Measurements from ENCODE around the gene L3MBTL1. TPM values are rescaled to one million over a fixed set of nuclear protein-coding genes. Genes with fewer than 3 reads are reported as not detected.
A peak's percentile ranks its signal among the peaks of the same experiment; 100 is the strongest.

The L3MBTL1 gene
- total RNA-seq, 1 experiment from 2014 or later = 21.6 TPM

DNA sequence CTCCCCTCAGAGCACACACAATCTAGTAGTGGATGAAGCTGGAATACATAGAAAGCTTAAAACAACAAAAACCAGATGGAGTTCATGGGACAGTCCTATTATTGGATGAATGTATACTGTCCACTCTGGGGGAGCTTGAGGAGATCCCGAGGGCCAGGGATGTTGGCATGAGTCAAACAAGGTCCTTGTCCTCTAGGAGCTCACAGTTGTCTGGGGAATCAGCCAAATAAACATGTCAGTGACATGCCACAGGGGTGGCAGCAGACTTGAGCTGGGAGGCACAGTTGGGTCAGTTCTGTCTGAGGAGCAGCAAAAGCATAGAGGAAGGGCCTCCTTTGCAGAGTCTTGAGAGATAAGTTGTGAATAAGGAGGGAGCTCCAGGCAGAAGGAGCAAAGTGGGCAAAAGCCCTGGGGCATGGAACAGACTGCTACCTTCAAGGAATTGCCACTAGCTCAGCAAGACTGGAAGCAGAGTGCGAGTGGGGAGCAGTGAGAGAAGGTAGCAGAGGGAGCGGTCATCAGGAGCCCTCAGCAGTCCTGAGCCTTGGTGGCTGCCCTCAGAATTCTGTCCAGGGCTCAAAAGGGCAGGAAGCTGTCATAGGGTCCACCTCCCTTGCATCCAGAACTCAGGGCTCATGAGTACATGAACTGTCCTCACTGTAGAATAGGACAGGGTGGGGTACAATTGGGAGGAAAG lies 22.1 kb downstream of the L3MBTL1 start:
- Histone ChIP-seq H2AFZ (ENCODE audit: low read depth, low read length, poor library complexity, severe bottlenecking) (no peak overlapping the region), H3K4me2 (ENCODE audit: low read length) (no peak overlapping the region), H4K20me1 (ENCODE audit: insufficient read depth) (no peaks in the 10 kb centered on the region), H3K9me2 (ENCODE audit: insufficient read depth) (no peaks in the 10 kb centered on the region), H3K27ac (ENCODE audit: low read depth, low read length) (no peak overlapping the region), H3K9ac (ENCODE audit: low read length) (no peak overlapping the region), H3K4me1 (ENCODE audit: control insufficient read depth in 1 of 2, insufficient read depth in 2 of 2, low read length in 2 of 2) (no peaks in the 10 kb centered on the region), H3K27me3 (ENCODE audit: insufficient read depth, low read length) (no peaks in the 10 kb centered on the region), H3K79me2 (ENCODE audit: insufficient read depth, low read length) (no peaks in the 10 kb centered on the region), H3K9me3 (ENCODE audit: control insufficient read depth in 1 of 2, insufficient read depth in 1 of 2, low read depth in 1 of 2, low read length in 2 of 2) (no peaks in the 10 kb centered on the region), H3K4me3 (replicated peaks in 1 of 2; ENCODE audit: low read depth in 1 of 2, low read length in 2 of 2) (no peak overlapping the region), H3K36me3 (ENCODE audit: control insufficient read depth in 1 of 2, insufficient read depth in 2 of 2, low read length in 2 of 2) (no peaks in the 10 kb centered on the region)
- ChIA-PET CTCF (interaction anchor here (1.1 to 2.9 kb wide), 3 partner anchors 9 to 21 kb away, joined by 3 to 9 read pairs (median 4); no protein-coding TSS in a partner anchor), POLR2A (no interaction called here), RAD21 (ENCODE audit: low non-redundant PET in 1 of 2, low total read pairs in 2 of 2, uncharacterized antibody in 2 of 2, unreplicated experiment in 2 of 2) (interaction anchor here in 1 of 2 experiments (0.7 kb wide), 1 partner anchor 9 kb away, joined by 3 read pairs; no protein-coding TSS in a partner anchor)
- DNase-seq (ENCODE audit: low read depth, low spot score) (no peak), ATAC-seq (no peak)
- TF ChIP-seq CBX3 (IDR thresholded peaks at IDR 0.05; ENCODE audit: low read depth) (no peak), CEBPB (IDR thresholded peaks at IDR 0.05; ENCODE audit: low read depth) (no peak)
- no TSS peak for BruUV-seq (replicated peaks)
- intact Hi-C loops (cut with micrococcal nuclease) = loop anchor here (10.0 kb wide), 1 partner anchor 665 kb away; no protein-coding TSS in a partner anchor

DNA sequence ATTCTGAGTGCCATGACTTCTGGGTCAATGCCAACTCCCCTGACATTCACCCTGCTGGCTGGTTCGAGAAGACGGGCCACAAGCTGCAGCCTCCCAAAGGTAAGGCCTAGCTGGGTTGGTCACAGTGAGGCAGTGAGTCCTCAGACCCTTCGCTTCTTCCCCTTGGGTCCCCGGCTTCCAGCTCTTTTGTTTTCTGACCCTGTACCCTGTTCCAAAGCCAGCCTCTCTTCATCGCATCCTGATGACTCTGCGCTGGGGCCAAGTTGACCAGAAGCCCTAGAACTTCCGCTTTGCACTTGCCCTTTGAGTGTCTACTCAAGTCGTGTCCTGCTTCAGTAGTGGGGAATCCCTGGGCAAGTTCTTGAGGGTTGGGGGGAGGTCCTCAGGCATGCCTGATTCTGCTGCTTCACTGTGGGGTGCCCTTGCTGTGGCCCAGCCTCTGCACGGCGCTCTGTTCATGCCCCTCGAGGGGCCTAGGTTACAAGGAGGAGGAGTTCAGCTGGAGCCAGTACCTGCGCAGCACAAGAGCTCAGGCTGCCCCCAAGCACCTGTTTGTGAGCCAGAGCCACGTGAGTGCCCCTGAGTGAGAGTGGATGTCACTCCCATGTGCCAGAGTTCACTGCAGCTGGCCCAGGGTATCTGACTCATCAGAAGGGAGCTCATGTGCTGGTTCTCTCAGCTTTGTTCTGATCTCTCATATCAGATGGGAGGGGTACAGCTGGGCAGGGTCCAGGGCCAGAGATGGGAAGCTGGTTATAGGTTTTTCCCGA lies 23.0 kb downstream of the L3MBTL1 start:
- Histone ChIP-seq H3K27ac (ENCODE audit: low read depth, low read length) (no peak overlapping the region), H3K9ac (ENCODE audit: low read length) (no peak overlapping the region), H2AFZ (ENCODE audit: low read depth, low read length, poor library complexity, severe bottlenecking) (no peak overlapping the region), H3K4me1 (ENCODE audit: control insufficient read depth in 1 of 2, insufficient read depth in 2 of 2, low read length in 2 of 2) (no peaks in the 10 kb centered on the region), H3K9me2 (ENCODE audit: insufficient read depth) (no peaks in the 10 kb centered on the region), H4K20me1 (ENCODE audit: insufficient read depth) (no peaks in the 10 kb centered on the region), H3K4me2 (ENCODE audit: low read length) (no peak overlapping the region), H3K9me3 (ENCODE audit: control insufficient read depth in 1 of 2, insufficient read depth in 1 of 2, low read depth in 1 of 2, low read length in 2 of 2) (no peaks in the 10 kb centered on the region), H3K4me3 (replicated peaks in 1 of 2; ENCODE audit: low read depth in 1 of 2, low read length in 2 of 2) (no peak overlapping the region), H3K36me3 (ENCODE audit: control insufficient read depth in 1 of 2, insufficient read depth in 2 of 2, low read length in 2 of 2) (peaks cover 0 to 4% of the 10 kb centered on the region in 2 experiments; a peak in 1 of 4 replicates), H3K79me2 (ENCODE audit: insufficient read depth, low read length) (no peaks in the 10 kb centered on the region), H3K27me3 (ENCODE audit: insufficient read depth, low read length) (no peaks in the 10 kb centered on the region)
- peak; percentile 42; the same call in 1 of the 2 replicates for ATAC-seq
- no peak for DNase-seq (ENCODE audit: low read depth, low spot score)
- ChIA-PET POLR2A (no interaction called here), CTCF (interaction anchor here (1.9 to 2.9 kb wide), 2 partner anchors 8 to 16 kb away, joined by 4 to 9 read pairs; no protein-coding TSS in a partner anchor), RAD21 (ENCODE audit: low non-redundant PET in 1 of 2, low total read pairs in 2 of 2, uncharacterized antibody in 2 of 2, unreplicated experiment in 2 of 2) (no interaction called here)
- no TSS peak for BruUV-seq (replicated peaks)
- intact Hi-C loops (cut with micrococcal nuclease) = loop anchor here (10.0 kb wide), 1 partner anchor 664 kb away; no protein-coding TSS in a partner anchor
- TF ChIP-seq, protein P1, sequence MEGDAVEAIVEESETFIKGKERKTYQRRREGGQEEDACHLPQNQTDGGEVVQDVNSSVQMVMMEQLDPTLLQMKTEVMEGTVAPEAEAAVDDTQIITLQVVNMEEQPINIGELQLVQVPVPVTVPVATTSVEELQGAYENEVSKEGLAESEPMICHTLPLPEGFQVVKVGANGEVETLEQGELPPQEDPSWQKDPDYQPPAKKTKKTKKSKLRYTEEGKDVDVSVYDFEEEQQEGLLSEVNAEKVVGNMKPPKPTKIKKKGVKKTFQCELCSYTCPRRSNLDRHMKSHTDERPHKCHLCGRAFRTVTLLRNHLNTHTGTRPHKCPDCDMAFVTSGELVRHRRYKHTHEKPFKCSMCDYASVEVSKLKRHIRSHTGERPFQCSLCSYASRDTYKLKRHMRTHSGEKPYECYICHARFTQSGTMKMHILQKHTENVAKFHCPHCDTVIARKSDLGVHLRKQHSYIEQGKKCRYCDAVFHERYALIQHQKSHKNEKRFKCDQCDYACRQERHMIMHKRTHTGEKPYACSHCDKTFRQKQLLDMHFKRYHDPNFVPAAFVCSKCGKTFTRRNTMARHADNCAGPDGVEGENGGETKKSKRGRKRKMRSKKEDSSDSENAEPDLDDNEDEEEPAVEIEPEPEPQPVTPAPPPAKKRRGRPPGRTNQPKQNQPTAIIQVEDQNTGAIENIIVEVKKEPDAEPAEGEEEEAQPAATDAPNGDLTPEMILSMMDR (IDR thresholded peaks at IDR 0.05 in 2 of 3, conservative IDR thresholded peaks at IDR 0.05 in 1 of 3; ENCODE audit: borderline replicate concordance in 1 of 3, insufficient read depth in 1 of 3, low read depth in 2 of 3, low read length in 2 of 3) = no peak
- no peak for TF ChIP-seq JUND (IDR thresholded peaks at IDR 0.05)
- no peak for TF ChIP-seq CBX3 (IDR thresholded peaks at IDR 0.05; ENCODE audit: low read depth)
- TF ChIP-seq EZH2 (IDR thresholded peaks at IDR 0.05) = no peak
- TF ChIP-seq CEBPB (IDR thresholded peaks at IDR 0.05; ENCODE audit: low read depth) = no peak
- no peak for TF ChIP-seq YY1 (IDR thresholded peaks at IDR 0.05; ENCODE audit: extremely low read depth, insufficient replicate concordance, low read depth, low read length)
- no peak for TF ChIP-seq POLR2A (IDR thresholded peaks at IDR 0.05; ENCODE audit: borderline replicate concordance, extremely low read depth, insufficient read depth, insufficient read length)
- no peak for TF ChIP-seq ZNF274 (IDR thresholded peaks at IDR 0.05; ENCODE audit: low read depth, low read length)
- no peak for TF ChIP-seq RAD21 (IDR thresholded peaks at IDR 0.05; ENCODE audit: low read depth)
- TF ChIP-seq FOSL1 (IDR thresholded peaks at IDR 0.05; ENCODE audit: low read depth) = no peak
- TF ChIP-seq SIN3A (IDR thresholded peaks at IDR 0.05; ENCODE audit: low read depth) = no peak
- TF ChIP-seq, protein P2, sequence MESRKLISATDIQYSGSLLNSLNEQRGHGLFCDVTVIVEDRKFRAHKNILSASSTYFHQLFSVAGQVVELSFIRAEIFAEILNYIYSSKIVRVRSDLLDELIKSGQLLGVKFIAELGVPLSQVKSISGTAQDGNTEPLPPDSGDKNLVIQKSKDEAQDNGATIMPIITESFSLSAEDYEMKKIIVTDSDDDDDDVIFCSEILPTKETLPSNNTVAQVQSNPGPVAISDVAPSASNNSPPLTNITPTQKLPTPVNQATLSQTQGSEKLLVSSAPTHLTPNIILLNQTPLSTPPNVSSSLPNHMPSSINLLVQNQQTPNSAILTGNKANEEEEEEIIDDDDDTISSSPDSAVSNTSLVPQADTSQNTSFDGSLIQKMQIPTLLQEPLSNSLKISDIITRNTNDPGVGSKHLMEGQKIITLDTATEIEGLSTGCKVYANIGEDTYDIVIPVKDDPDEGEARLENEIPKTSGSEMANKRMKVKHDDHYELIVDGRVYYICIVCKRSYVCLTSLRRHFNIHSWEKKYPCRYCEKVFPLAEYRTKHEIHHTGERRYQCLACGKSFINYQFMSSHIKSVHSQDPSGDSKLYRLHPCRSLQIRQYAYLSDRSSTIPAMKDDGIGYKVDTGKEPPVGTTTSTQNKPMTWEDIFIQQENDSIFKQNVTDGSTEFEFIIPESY (IDR thresholded peaks at IDR 0.05; ENCODE audit: extremely low read depth, insufficient replicate concordance, low read length) = no peak
- TF ChIP-seq SP1 (IDR thresholded peaks at IDR 0.05; ENCODE audit: low read depth) = no peak
- TF ChIP-seq TCF7L2 (IDR thresholded peaks at IDR 0.05; ENCODE audit: borderline replicate concordance, extremely low read depth, insufficient read depth, insufficient read length) = no peak

Data from HCT116 (cell line).